Smooth muscle cell of the coronary artery (primary cell): ENCODE data around the gene ZNF484. TPM values are rescaled to one million over a fixed set of nuclear protein-coding genes. Genes with fewer than 3 reads are reported as not detected.

Source experiments
- total RNA-seq: library from RNA; depleted of rRNA; stranded (reverse); fragments of >200 nt; gene quantifications from 2 replicates; pipeline ENCODE4 v1.2.3, GENCODE V29; 2014; ENCODE audit warnings: low replicate concordance

ZNF484 gene
- total RNA-seq: 9.5 and 9.7 TPM in 2 replicates

GRCh38 chr9:92877531-92878430 is at the start of gene ZNF484:
Gene ZNF484, minus strand, starts transcription at chr9:92878038. Its CDS starts 3,009 bp downstream, at chr9:92875029.

Other genes with a start within 250 kb of the ZNF484 start
- gene IPPK, start 207.9 kb downstream of the ZNF484 start, total RNA-seq: 15.2 and 29.1 TPM in 2 replicates
- 49.2 and 69.0 TPM in 2 replicates for gene BICD2, start 113.2 kb downstream of the ZNF484 start, total RNA-seq
- not detected in 2 replicates for gene FGD3, start 69.5 kb upstream of the ZNF484 start, total RNA-seq
- gene SUSD3, start 180.7 kb upstream of the ZNF484 start, total RNA-seq: 0.12 and 0.23 TPM in 2 replicates
- 36.7 and 66.4 TPM in 2 replicates for gene CARD19, start 218.2 kb upstream of the ZNF484 start, total RNA-seq